Motor neuron (in vitro differentiated cells): ENCODE data around the gene FCMR. TPM values are rescaled to one million over a fixed set of nuclear protein-coding genes. Genes with fewer than 3 reads are reported as not detected.

ENCODE experiments used
- ATAC-seq, 8 experiments: fragments of 200-7000 bp; cut with Tn5 transposase; replicated peaks in 6 of 8; 2 replicates each; pipeline ENCODE4 v1.8.0; 2021; ENCODE audit warnings: mild to moderate bottlenecking in 8 of 8, moderate library complexity in 8 of 8
- H3K27ac ChIP-seq, 2 donors: fragments of 250-450 bp; sonication (Bioruptor Pico); 2 replicates each; pipeline ENCODE4 v1.9.0; 2021; ENCODE audit warnings: antibody characterized with exemption in 2 of 2, mild to moderate bottlenecking in 2 of 2, moderate library complexity in 1 of 2
- H3K4me1 ChIP-seq, 2 donors: fragments of 250-450 bp; sonication (Bioruptor Pico); replicated peaks in 1 of 2; 2 replicates each; pipeline ENCODE4 v1.6.1; 2021; ENCODE audit warnings: antibody characterized with exemption in 2 of 2, mild to moderate bottlenecking in 2 of 2, moderate library complexity in 1 of 2
- H3K4me3 ChIP-seq, 5 donors: fragments of 250-450 bp; sonication (Bioruptor Pico); 2 replicates each; pipeline ENCODE4 v1.9.0; 2021; ENCODE audit warnings: antibody characterized with exemption in 5 of 5, mild to moderate bottlenecking in 5 of 5, moderate library complexity in 4 of 5
- WGBS, 10 experiments: fragments of 450-650 bp; shearing (Covaris generic); methylation state at CpG; one replicate each; pipeline ENCODE4 v1.0.0; 2022; 5-methylcytosine and 5-hydroxymethylcytosine counted together
- in situ Hi-C, 9 experiments: fragments of 400-800 bp; cut with MboI; loops; one replicate each; pipeline ENCODE4 v1.15.0; 2021; ENCODE audit warnings: low sequenced_read_pairs in 9 of 9, low pct_unique_long_range_greater_than_20kb in 2 of 9; ENCODE audit not compliant: unreplicated experiment in 9 of 9
- total RNA-seq, 8 experiments: library from RNA; unstranded; fragments of 300-600 nt; gene quantifications; 2 replicates each; pipeline versions ENCODE4 v1.2.3 to v1.2.4, GENCODE V29; 2022

Gene FCMR
- total RNA-seq, 8 experiments from 2014 or later = 0.49 to 2.0 (median 0.99) TPM; not detected in 4

- peaks cover 0 to 2% of the 10 kb centered on the region in 2 donors for H3K4me1 ChIP-seq
- ATAC-seq = peak in 2 of 8 experiments; percentile 79 to 80
- no peak overlapping the region for H3K4me3 ChIP-seq
- in situ Hi-C loops = no loop called here
- H3K27ac ChIP-seq = no peak overlapping the region
- 19 to 100% (median 85%) methylated on average over 1 to 15 of the region's 15 CpGs for WGBS, 10 experiments
Observed at GRCh38 chr1:206890125-206891060, 31.3 kb downstream of the FCMR start.

GRCh38 chr1:206887701-206888100, 34.0 kb downstream of the FCMR start:
- in situ Hi-C loops = no loop called here
- Histone ChIP-seq H3K4me1 (no peaks in the 10 kb centered on the region), H3K27ac (no peak overlapping the region), H3K4me3 (no peak overlapping the region)
- 68 to 100% (median 96%) methylated on average over 1 to 4 of the region's 4 CpGs; no CpG with 5 or more reads in 2 of the 10 experiments for WGBS, 10 experiments
- ATAC-seq = no peak

GRCh38 chr1:206886831-206887230, 34.9 kb downstream of the FCMR start:
- 50 to 100% (median 100%) methylated on average over 1 of the region's 1 CpG; no CpG with 5 or more reads in 1 of the 10 experiments for whole genome bisulfite sequencing, 10 experiments
- Histone ChIP-seq H3K27ac (no peak overlapping the region), H3K4me1 (no peaks in the 10 kb centered on the region), H3K4me3 (no peak overlapping the region)
- no peak for ATAC-seq
- in situ Hi-C loops = no loop called here

GRCh38 chr1:206885341-206886060, 36.2 kb downstream of the FCMR start:
- WGBS, 10 experiments = 0 to 100% (median 87%) methylated on average over 1 to 3 of the region's 3 CpGs; no CpG with 5 or more reads in 1 of the 10 experiments
- in situ Hi-C loops = no loop called here
- H3K4me3 ChIP-seq = no peak overlapping the region
- peak in 1 of 8 experiments; percentile 28 for ATAC-seq
- H3K4me1 ChIP-seq = no peaks in the 10 kb centered on the region
- no peak overlapping the region for H3K27ac ChIP-seq

- Histone ChIP-seq H3K4me1 (no peaks in the 10 kb centered on the region), H3K27ac (no peak overlapping the region), H3K4me3 (no peak overlapping the region)
- 27 to 100% (median 83%) methylated on average over 1 to 2 of the region's 2 CpGs; no CpG with 5 or more reads in 2 of the 10 experiments for WGBS, 10 experiments
- no peak for ATAC-seq
- in situ Hi-C loops = no loop called here
Observed at GRCh38 chr1:206883876-206884275, 37.9 kb downstream of the FCMR start.

GRCh38 chr1:206883160-206883559, 38.6 kb downstream of the FCMR start:
- ATAC-seq = no peak
- in situ Hi-C loops = no loop called here
- WGBS, 10 experiments = 82 to 100% (median 87%) methylated on average over 1 of the region's 1 CpG
- Histone ChIP-seq H3K27ac (no peak overlapping the region), H3K4me3 (no peak overlapping the region), H3K4me1 (no peaks in the 10 kb centered on the region)

- H3K4me1 ChIP-seq = no peaks in the 10 kb centered on the region
- ATAC-seq = no peak
- H3K27ac ChIP-seq = no peak overlapping the region
- no peak overlapping the region for H3K4me3 ChIP-seq
- 50 to 88% (median 60%) methylated on average over 1 to 3 of the region's 3 CpGs; no CpG with 5 or more reads in 2 of the 10 experiments for WGBS, 10 experiments
- in situ Hi-C loops = no loop called here
Observed at GRCh38 chr1:206882555-206882954, 39.2 kb downstream of the FCMR start.

- Histone ChIP-seq H3K27ac (no peak overlapping the region), H3K4me1 (no peaks in the 10 kb centered on the region), H3K4me3 (no peak overlapping the region)
- WGBS, 10 experiments = 0 to 64% (median 50%) methylated on average over 1 to 3 of the region's 3 CpGs
- in situ Hi-C loops = no loop called here
- ATAC-seq = peak in 2 of 8 experiments; percentile 71 to 73
Observed at GRCh38 chr1:206880314-206880713, 41.4 kb downstream of the FCMR start.

- no peak for ATAC-seq
- Histone ChIP-seq H3K4me3 (no peak overlapping the region), H3K27ac (no peak overlapping the region), H3K4me1 (no peaks in the 10 kb centered on the region)
- in situ Hi-C loops = no loop called here
Observed at GRCh38 chr1:206878456-206878855, 43.3 kb downstream of the FCMR start.

- Histone ChIP-seq H3K4me1 (no peaks in the 10 kb centered on the region), H3K27ac (no peak overlapping the region), H3K4me3 (no peak overlapping the region)
- in situ Hi-C loops = no loop called here
- no peak for ATAC-seq
- 40 to 92% (median 70%) methylated on average over 2 to 3 of the region's 3 CpGs for WGBS, 10 experiments
Observed at GRCh38 chr1:206875752-206876377, 45.9 kb downstream of the FCMR start.

GRCh38 chr1:206873603-206874188, 48.0 kb downstream of the FCMR start:
- Histone ChIP-seq H3K27ac (no peak overlapping the region), H3K4me3 (no peak overlapping the region), H3K4me1 (no peaks in the 10 kb centered on the region)
- 10 to 94% (median 60%) methylated on average over 1 to 3 of the region's 3 CpGs for WGBS, 10 experiments
- ATAC-seq = peak in 3 of 8 experiments; percentile 87 to 93 (median 92)
- in situ Hi-C loops = no loop called here

- in situ Hi-C loops = no loop called here
- Histone ChIP-seq H3K4me3 (no peak overlapping the region), H3K27ac (no peak overlapping the region), H3K4me1 (no peaks in the 10 kb centered on the region)
- 50 to 100% (median 84%) methylated on average over 1 to 3 of the region's 3 CpGs; no CpG with 5 or more reads in 1 of the 10 experiments for WGBS, 10 experiments
- peak in 1 of 8 experiments; percentile 7 for ATAC-seq
Observed at GRCh38 chr1:206872139-206872538, 49.6 kb downstream of the FCMR start.
